Upper lobe of left lung (tissue), 6 donors: ENCODE data around the gene KAT2A. TPM values are rescaled to one million over a fixed set of nuclear protein-coding genes. Genes with fewer than 3 reads are reported as not detected.

ENCODE experiments used
- ATAC-seq, 2 donors: fragments of 200-7000 bp; cut with Tn5 transposase; one replicate each; pipeline ENCODE4 v1.9.1; 2022; ENCODE audit warnings: mild to moderate bottlenecking in 2 of 2, moderate library complexity in 2 of 2; ENCODE audit not compliant: low FRiP score in 2 of 2
- DNase-seq, 2 donors: peaks; one replicate each; pipeline ENCODE4 v3.0.0-alpha.2; 2019 to 2020
- H3K27ac ChIP-seq, 4 donors: fragments of 200-600 bp; sonication (generic); one replicate each; pipeline ENCODE4 v1.5.1; 2016 to 2019
- H3K27me3 ChIP-seq, 4 donors: fragments of 200-600 bp; sonication (generic); one replicate each; pipeline ENCODE4 v1.5.1; 2017 to 2019
- H3K36me3 ChIP-seq, 4 donors: fragments of 200-600 bp; sonication (generic); one replicate each; pipeline ENCODE4 v1.5.1; 2016 to 2019
- H3K4me1 ChIP-seq, 4 donors: fragments of 200-600 bp; sonication (generic); one replicate each; pipeline ENCODE4 v1.5.1; 2018 to 2019
- H3K4me3 ChIP-seq, 4 donors: fragments of 200-600 bp; sonication (generic); one replicate each; pipeline ENCODE4 v1.5.1; 2017 to 2019; ENCODE audit warnings: mild to moderate bottlenecking in 2 of 4, moderate library complexity in 1 of 4
- H3K9me3 ChIP-seq, 4 donors: fragments of 200-600 bp; sonication (generic); one replicate each; pipeline ENCODE4 v1.5.1; 2018 to 2019
- EP300 ChIP-seq, 4 donors: sonication (generic); formaldehyde crosslinking; IDR thresholded peaks; one replicate each; pipeline ENCODE4 v1.5.1; 2017; ENCODE audit warnings: antibody characterized with exemption in 4 of 4, control low read depth in 2 of 4
- POLR2A ChIP-seq, 4 donors: fragments of 450-650 bp; IDR thresholded peaks; one replicate each; pipeline ENCODE4 v1.5.1; 2016 to 2017; ENCODE audit warnings: antibody characterized with exemption in 4 of 4, mild to moderate bottlenecking in 2 of 4
- POLR2AphosphoS5 ChIP-seq, 2 donors: sonication (generic); formaldehyde crosslinking; IDR thresholded peaks; one replicate each; pipeline ENCODE4 v1.5.1; 2017; ENCODE audit warnings: antibody characterized with exemption in 2 of 2
- WGBS, 2 donors: methylation state at CpG; one replicate each; pipeline ENCODE4 v1.1.5; 2017 to 2018; 5-methylcytosine and 5-hydroxymethylcytosine counted together
- total RNA-seq, 6 donors: library from RNA; depleted of rRNA in 4 of 6; stranded (reverse); fragments of >200 nt in 4 of 6; gene quantifications; one replicate each; pipeline versions ENCODE4 v1.1.0 to v1.2.1, GENCODE V29; 2016 to 2021
- TF ChIP-seq, protein P1 (sequence below), 6 experiments: fragments of 450-650 bp in 4 of 6; fragments of 200-600 bp in 2 of 6; sonication (generic) in 2 of 6; IDR thresholded peaks; one replicate each; pipeline ENCODE4 v1.5.1; 2016 to 2019; ENCODE audit warnings: antibody characterized with exemption in 6 of 6
- donor health status: DM: no; HTN: no; CAD: no; lungs with moderate emphysema.
- donor health status: DM: no; HTN: yes; CAD: no; lungs with severe emphysema.

Gene KAT2A
- total RNA-seq, 6 donors from 2014 or later, result 17.0 to 116 (median 32.5) TPM

DNA sequence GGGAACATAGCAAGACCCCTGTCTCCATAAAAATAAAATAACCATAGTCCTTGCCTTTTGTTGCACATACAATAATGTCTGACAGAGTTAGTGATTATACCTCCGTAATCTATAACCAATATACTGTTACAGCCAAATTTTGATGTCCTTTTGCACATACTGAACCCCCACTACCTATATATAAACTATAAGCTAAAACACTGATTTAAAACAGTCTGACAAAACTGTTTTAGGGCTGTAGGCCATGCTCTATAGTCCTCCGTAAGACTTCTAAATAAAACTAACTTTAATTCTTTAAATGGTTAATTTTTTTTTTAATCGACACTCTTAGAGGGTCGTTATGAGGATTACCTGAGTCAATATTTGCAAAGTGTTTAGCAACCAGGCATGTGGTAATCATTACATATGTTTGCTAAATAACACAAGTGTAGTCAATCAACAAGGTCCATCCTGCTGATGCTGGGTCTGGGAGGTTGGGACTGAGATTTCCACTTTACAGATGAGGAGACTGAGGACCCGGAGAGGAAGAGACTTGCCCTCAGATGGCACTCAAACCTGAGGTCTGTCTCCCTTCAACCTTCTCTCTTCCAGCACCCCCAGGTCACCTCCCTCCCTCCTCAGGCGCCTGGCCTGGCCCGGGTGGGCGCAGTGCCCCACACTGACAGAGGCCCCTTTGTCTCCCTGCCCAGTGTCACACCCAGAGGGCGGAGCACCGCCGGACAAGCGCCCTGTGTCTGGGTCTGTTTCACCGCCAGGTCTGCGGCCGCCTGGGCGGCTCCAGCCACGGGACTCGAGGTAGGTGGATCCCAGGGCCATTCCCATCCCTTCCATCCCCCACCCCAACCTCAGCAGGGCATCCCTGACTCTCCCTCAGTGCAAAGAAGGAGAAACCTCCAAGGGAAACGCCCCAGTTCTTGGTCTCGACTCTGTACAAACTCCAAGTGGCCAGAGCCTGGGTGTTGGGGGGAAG is 33.1 kb downstream of the KAT2A start:
- H3K27ac ChIP-seq, result no peak overlapping the region
- peak in 1 of 2 donors; percentile 41 for ATAC-seq
- no peak overlapping the region for H3K4me3 ChIP-seq
- no peaks in the 10 kb centered on the region for H3K36me3 ChIP-seq
- no peak for TF ChIP-seq POLR2A (IDR thresholded peaks at IDR 0.05)
- no peak for TF ChIP-seq EP300 (IDR thresholded peaks at IDR 0.05)
- no peak for TF ChIP-seq POLR2AphosphoS5 (IDR thresholded peaks at IDR 0.05)
- TF ChIP-seq, protein P1, sequence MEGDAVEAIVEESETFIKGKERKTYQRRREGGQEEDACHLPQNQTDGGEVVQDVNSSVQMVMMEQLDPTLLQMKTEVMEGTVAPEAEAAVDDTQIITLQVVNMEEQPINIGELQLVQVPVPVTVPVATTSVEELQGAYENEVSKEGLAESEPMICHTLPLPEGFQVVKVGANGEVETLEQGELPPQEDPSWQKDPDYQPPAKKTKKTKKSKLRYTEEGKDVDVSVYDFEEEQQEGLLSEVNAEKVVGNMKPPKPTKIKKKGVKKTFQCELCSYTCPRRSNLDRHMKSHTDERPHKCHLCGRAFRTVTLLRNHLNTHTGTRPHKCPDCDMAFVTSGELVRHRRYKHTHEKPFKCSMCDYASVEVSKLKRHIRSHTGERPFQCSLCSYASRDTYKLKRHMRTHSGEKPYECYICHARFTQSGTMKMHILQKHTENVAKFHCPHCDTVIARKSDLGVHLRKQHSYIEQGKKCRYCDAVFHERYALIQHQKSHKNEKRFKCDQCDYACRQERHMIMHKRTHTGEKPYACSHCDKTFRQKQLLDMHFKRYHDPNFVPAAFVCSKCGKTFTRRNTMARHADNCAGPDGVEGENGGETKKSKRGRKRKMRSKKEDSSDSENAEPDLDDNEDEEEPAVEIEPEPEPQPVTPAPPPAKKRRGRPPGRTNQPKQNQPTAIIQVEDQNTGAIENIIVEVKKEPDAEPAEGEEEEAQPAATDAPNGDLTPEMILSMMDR (IDR thresholded peaks at IDR 0.05), result no peak
- no peaks in the 10 kb centered on the region for H3K4me1 ChIP-seq
- 62 to 73% methylated on average over 6 to 20 of the region's 20 CpGs for WGBS, 2 donors
- DNase-seq, result peak in 1 of 2 donors; percentile 81
- no peaks in the 10 kb centered on the region for H3K9me3 ChIP-seq
- peaks cover 0 to 5% (median 0%) of the 10 kb centered on the region in 4 donors for H3K27me3 ChIP-seq

DNA sequence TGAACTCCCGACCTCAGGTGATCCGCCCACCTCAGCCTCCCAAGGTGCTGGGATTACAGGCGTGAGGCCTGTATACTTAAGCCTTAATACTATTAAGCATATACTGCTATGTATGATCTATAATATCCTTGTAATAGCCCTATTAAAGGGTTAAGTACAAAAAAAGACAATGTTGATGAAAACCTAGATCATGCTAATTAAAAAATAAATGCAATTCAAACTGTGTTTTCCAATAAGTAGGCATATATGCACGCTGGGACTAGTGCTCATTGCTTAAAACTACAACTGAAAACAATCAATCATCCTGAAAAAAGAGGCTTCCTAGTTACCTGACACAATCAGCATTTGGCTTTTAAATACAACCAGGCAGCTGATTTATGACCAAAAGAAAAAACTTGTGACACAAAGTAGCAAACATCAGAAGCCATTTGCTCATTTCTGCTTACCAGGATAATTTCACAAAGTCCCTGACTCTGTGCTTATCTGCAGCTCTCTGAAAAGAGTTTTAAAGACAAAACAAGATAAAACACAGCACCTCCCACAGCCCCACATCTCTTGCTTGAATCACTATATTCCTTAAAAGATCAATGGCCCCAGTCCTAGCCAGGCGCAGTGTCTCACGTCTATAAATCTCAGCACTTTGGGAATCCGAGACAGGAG is 34.0 kb downstream of the KAT2A start:
- Histone ChIP-seq H3K4me3 (no peak overlapping the region), H3K27me3 (peaks cover 0 to 5% (median 0%) of the 10 kb centered on the region in 4 donors), H3K27ac (no peak overlapping the region), H3K4me1 (no peaks in the 10 kb centered on the region), H3K36me3 (no peaks in the 10 kb centered on the region), H3K9me3 (no peaks in the 10 kb centered on the region)
- TF ChIP-seq, protein P1 (IDR thresholded peaks at IDR 0.05), result no peak
- TF ChIP-seq POLR2AphosphoS5 (IDR thresholded peaks at IDR 0.05), result no peak
- TF ChIP-seq EP300 (IDR thresholded peaks at IDR 0.05), result no peak
- TF ChIP-seq POLR2A (IDR thresholded peaks at IDR 0.05), result no peak
- 87 to 89% methylated on average over 7 of the region's 7 CpGs for WGBS, 2 donors
- ATAC-seq (no peak), DNase-seq (no peak)

DNA sequence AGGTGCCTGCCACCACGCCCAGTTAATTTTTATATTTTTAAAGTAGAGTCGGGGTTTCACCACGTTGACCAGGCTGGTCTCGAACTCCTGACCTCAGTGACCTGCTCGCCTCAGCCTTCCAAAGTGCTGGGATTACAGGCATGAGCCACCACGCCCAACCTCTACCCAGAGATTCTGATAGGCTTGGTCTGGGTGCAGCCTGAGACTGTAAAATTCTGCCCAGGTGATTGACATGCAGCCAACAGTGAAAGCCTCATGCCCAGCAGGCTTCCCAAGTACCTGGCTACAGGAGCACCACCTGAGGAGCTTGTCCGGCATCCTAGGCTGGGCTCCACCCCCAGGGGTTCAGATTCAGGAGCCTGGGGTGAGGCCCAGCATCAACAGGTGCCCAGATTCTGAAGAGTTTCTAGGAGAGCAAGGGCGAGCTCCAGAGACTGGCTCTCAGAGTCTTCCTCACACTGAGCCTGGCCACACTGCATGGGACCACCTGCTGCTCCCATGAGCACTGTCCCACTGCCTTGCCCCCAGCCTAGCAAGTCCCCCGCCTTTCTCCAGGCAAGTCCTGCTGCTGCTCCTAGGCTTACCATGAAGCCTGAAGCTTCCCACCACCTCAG is 39.5 kb downstream of the KAT2A start:
- peak in 1 of 2 donors; percentile 28 for ATAC-seq
- TF ChIP-seq EP300 (IDR thresholded peaks at IDR 0.05) (no peak), POLR2AphosphoS5 (IDR thresholded peaks at IDR 0.05) (no peak), POLR2A (IDR thresholded peaks at IDR 0.05) (no peak)
- TF ChIP-seq, protein P1 (IDR thresholded peaks at IDR 0.05), result no peak
- no peak overlapping the region for H3K27ac ChIP-seq
- no peak for DNase-seq
- WGBS, 2 donors, result 90 to 95% methylated on average over 8 to 9 of the region's 9 CpGs
- no peaks in the 10 kb centered on the region for H3K36me3 ChIP-seq
- no peak overlapping the region for H3K4me3 ChIP-seq
- H3K4me1 ChIP-seq, result no peaks in the 10 kb centered on the region
- H3K9me3 ChIP-seq, result no peaks in the 10 kb centered on the region
- no peaks in the 10 kb centered on the region for H3K27me3 ChIP-seq

DNA sequence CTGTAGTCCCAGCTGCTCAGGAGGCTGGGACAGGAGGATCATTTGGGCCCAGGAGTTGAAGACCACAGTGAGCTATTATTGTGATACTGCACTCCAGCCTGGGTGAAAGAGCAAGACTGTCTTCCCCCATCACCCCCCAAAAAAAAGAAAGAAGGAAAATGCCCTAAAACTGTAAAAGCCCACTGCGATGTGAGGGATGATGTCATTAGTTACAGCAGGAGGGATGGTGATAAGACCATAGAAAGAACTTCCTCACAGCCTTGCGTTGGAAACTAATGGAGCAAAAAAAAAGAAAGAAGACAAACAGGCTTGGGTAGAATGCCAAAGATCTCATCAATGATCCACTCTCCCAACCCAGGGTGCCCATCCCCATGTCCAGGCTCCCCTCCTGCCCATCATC is 41.6 kb downstream of the KAT2A start:
- no peaks in the 10 kb centered on the region for H3K4me1 ChIP-seq
- no peaks in the 10 kb centered on the region for H3K36me3 ChIP-seq
- ATAC-seq (no peak), DNase-seq (no peak)
- WGBS, 2 donors, result 72 to 77% methylated on average over 2 of the region's 2 CpGs
- no peaks in the 10 kb centered on the region for H3K27me3 ChIP-seq
- H3K4me3 ChIP-seq, result no peak overlapping the region
- H3K27ac ChIP-seq, result no peak overlapping the region
- H3K9me3 ChIP-seq, result no peaks in the 10 kb centered on the region
- TF ChIP-seq POLR2AphosphoS5 (IDR thresholded peaks at IDR 0.05) (no peak), POLR2A (IDR thresholded peaks at IDR 0.05) (no peak), EP300 (IDR thresholded peaks at IDR 0.05) (no peak)
- TF ChIP-seq, protein P1 (IDR thresholded peaks at IDR 0.05), result no peak
